ENCODE data around the gene TRIM34. TPM values are rescaled to one million over a fixed set of nuclear protein-coding genes. Genes with fewer than 3 reads are reported as not detected.

Gene TRIM34
- total and polyA plus RNA-seq, 2 of the 8 experiments (the other 6 are each of a cell fraction or from before 2014, with no cell fraction given) = 0.76 to 5.8 TPM

- TF ChIP-seq EZH2 (IDR thresholded peaks at IDR 0.05; ENCODE audit: low read depth, low read length, severe bottlenecking) (no peak), USF2 (IDR thresholded peaks at IDR 0.05; ENCODE audit: low read length) (no peak), KDM4A (IDR thresholded peaks at IDR 0.05; ENCODE audit: low read depth, low read length, severe bottlenecking) (no peak)
Observed at GRCh38 chr11:5684646-5685362, 60.0 kb downstream of the TRIM34 start, which contains the start of gene TRIM5 (continued).
